GM21390 (cell line): ENCODE measurements around the gene PDP2.
A peak's percentile ranks its signal among the peaks of the same experiment; 100 is the strongest.
"Not testable (repeated sequence)": the region's sequence is repeated elsewhere in the genome, so short reads cannot be mapped to it uniquely, and the experiment has no call there.

Experiments
- ATAC-seq: cut with Tn5 transposase; IDR thresholded peaks from one replicate; pipeline ENCODE4 v1.9.1; 2021; ENCODE audit not compliant: unreplicated experiment

PDP2 gene

GRCh38 chr16:66853261-66854139 lies 26.8 kb upstream of the PDP2 start:
- ATAC-seq, result no peak

GRCh38 chr16:66856184-66856730 lies 24.1 kb upstream of the PDP2 start:
- no peak for ATAC-seq

GRCh38 chr16:66856801-66857200 lies 23.5 kb upstream of the PDP2 start:
- no peak for ATAC-seq

GRCh38 chr16:66857437-66857836 lies 22.9 kb upstream of the PDP2 start:
- ATAC-seq, result no peak

- ATAC-seq, result peak; percentile 63
Measured at GRCh38 chr16:66858740-66859396, 21.4 kb upstream of the PDP2 start.

- no peak for ATAC-seq
Measured at GRCh38 chr16:66859397-66860068, 20.8 kb upstream of the PDP2 start.

GRCh38 chr16:66862023-66862520 lies 18.2 kb upstream of the PDP2 start:
- ATAC-seq, result no peak

GRCh38 chr16:66863707-66864106 lies 16.6 kb upstream of the PDP2 start:
- ATAC-seq, result no peak

GRCh38 chr16:66869424-66869823 lies 10.9 kb upstream of the PDP2 start:
- no peak for ATAC-seq

GRCh38 chr16:66871363-66871762 lies 9.0 kb upstream of the PDP2 start:
- ATAC-seq, result not testable (repeated sequence)

GRCh38 chr16:66871840-66872239 lies 8.5 kb upstream of the PDP2 start:
- ATAC-seq, result no peak

- ATAC-seq, result no peak
Measured at GRCh38 chr16:66872559-66872942, 7.8 kb upstream of the PDP2 start.

- ATAC-seq, result peak; percentile 92
Measured at GRCh38 chr16:66872943-66873684, 7.2 kb upstream of the PDP2 start.

GRCh38 chr16:66873685-66874055 lies 6.6 kb upstream of the PDP2 start:
- no peak for ATAC-seq

GRCh38 chr16:66874079-66874775 lies 6.1 kb upstream of the PDP2 start:
- no peak for ATAC-seq

- ATAC-seq, result no peak
Measured at GRCh38 chr16:66878067-66878466, 2.2 kb upstream of the PDP2 start.

GRCh38 chr16:66881014-66881417 lies 701 bp downstream of the PDP2 start:
- no peak for ATAC-seq

- ATAC-seq, result no peak
Measured at GRCh38 chr16:66881560-66881959, 1.2 kb downstream of the PDP2 start.

- ATAC-seq, result no peak
Measured at GRCh38 chr16:66881964-66882508, 1.7 kb downstream of the PDP2 start.

- ATAC-seq, result no peak
Measured at GRCh38 chr16:66882702-66883101, 2.4 kb downstream of the PDP2 start.
